ENCODE measurements around the gene UQCRHL. TPM values are rescaled to one million over a fixed set of nuclear protein-coding genes. Genes with fewer than 3 reads are reported as not detected.

The UQCRHL gene
- total and polyA plus RNA-seq, 10 of the 15 experiments (the other 5 are each of a cell fraction or from before 2014, with no cell fraction given) = 1.4 to 17.3 (median 5.7) TPM

- TF ChIP-seq, protein P1, sequence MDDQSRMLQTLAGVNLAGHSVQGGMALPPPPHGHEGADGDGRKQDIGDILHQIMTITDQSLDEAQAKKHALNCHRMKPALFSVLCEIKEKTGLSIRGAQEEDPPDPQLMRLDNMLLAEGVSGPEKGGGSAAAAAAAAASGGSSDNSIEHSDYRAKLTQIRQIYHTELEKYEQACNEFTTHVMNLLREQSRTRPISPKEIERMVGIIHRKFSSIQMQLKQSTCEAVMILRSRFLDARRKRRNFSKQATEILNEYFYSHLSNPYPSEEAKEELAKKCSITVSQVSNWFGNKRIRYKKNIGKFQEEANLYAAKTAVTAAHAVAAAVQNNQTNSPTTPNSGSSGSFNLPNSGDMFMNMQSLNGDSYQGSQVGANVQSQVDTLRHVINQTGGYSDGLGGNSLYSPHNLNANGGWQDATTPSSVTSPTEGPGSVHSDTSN (IDR thresholded peaks at IDR 0.05; ENCODE audit: insufficient replicate concordance, low read depth, low read length) = no peak
- TF ChIP-seq POLR2A (IDR thresholded peaks at IDR 0.05; ENCODE audit: low read depth, low read length) (peak; percentile 87), CREB1 (IDR thresholded peaks at IDR 0.05; ENCODE audit: low read depth) (peak; percentile 48), PML (IDR thresholded peaks at IDR 0.05; ENCODE audit: low read length) (peak; percentile 72; the same call in 1 of the 2 replicates), BHLHE40 (IDR thresholded peaks at IDR 0.05; ENCODE audit: borderline replicate concordance in 1 of 2, low read depth in 2 of 2, low read length in 1 of 2) (peak in 1 of 2 experiments; percentile 47; a peak in 2 of 4 replicates), ZBTB11 (CRISPR knock-in tag; IDR thresholded peaks at IDR 0.05) (no peak), YY1 (IDR thresholded peaks at IDR 0.05; ENCODE audit: low read depth, low read length) (peak; percentile 86), SUPT20H (IDR thresholded peaks at IDR 0.05; ENCODE audit: borderline replicate concordance, control insufficient read depth, low read depth, low read length) (no peak), SMAD1 (IDR thresholded peaks at IDR 0.05; ENCODE audit: low read depth, partially characterized antibody) (peak; percentile 69), TCF12 (IDR thresholded peaks at IDR 0.05; ENCODE audit: low read depth, low read length) (0 out of 2 replicates have a peak, but pooled peaks have one; percentile 10), ZNF687 (IDR thresholded peaks at IDR 0.05) (peak; percentile 93), STAT1 (conservative IDR thresholded peaks at IDR 0.05) (no peak; the same call in 1 of the 2 replicates), GATAD2B (conservative IDR thresholded peaks at IDR 0.05; ENCODE audit: low read depth) (peak; percentile 35), ATF3 (IDR thresholded peaks at IDR 0.05; ENCODE audit: borderline replicate concordance, extremely low read depth, low read depth, low read length) (peak; percentile 54; the same call in 1 of the 2 replicates), HDAC6 (IDR thresholded peaks at IDR 0.05; ENCODE audit: unreplicated experiment) (no peak), ZNF217 (IDR thresholded peaks at IDR 0.05) (no peak; the same call in 1 of the 2 replicates), RELA (IDR thresholded peaks at IDR 0.05; ENCODE audit: borderline replicate concordance, partially characterized antibody) (peak; percentile 46), POLR2AphosphoS5 (IDR thresholded peaks at IDR 0.05; ENCODE audit: low read length) (peak; percentile 84), SUZ12 (IDR thresholded peaks at IDR 0.05; ENCODE audit: unreplicated experiment) (no peak)
These were observed 28.5 kb upstream of the UQCRHL start (continued) for GRCh38 chr1:15835741-15836510.
